Osteoblast (primary cell): ENCODE data around the gene ZNF22. TPM values are rescaled to one million over a fixed set of nuclear protein-coding genes. Genes with fewer than 3 reads are reported as not detected.
A peak's percentile ranks its signal among the peaks of the same experiment; 100 is the strongest.

ENCODE experiments used
- DNase-seq: peaks from one replicate; pipeline ENCODE4 v3.0.0; 2011; ENCODE audit warnings: low spot score, mixed read lengths; ENCODE audit not compliant: insufficient read length; ENCODE audit errors: missing footprints
- H2AFZ ChIP-seq: 2 replicates; pipeline ENCODE4 v1.6.0; 2011; ENCODE audit warnings: mild to moderate bottlenecking, low read length
- H3K27ac ChIP-seq: 2 replicates; pipeline ENCODE4 v1.5.1; 2011; ENCODE audit warnings: mild to moderate bottlenecking, low read depth, low read length, moderate library complexity
- H3K27me3 ChIP-seq: 2 replicates; pipeline ENCODE4 v1.6.0; 2012; ENCODE audit warnings: mild to moderate bottlenecking, control low read depth, inconsistent platforms, low read length, moderate library complexity; ENCODE audit not compliant: insufficient read depth
- H3K36me3 ChIP-seq: 2 replicates; pipeline ENCODE4 v1.5.1; 2011; ENCODE audit warnings: mild to moderate bottlenecking, low read length, control low read depth, moderate library complexity; ENCODE audit not compliant: insufficient read depth
- H3K4me1 ChIP-seq: 2 replicates; pipeline ENCODE4 v1.5.1; 2011; ENCODE audit warnings: mild to moderate bottlenecking, low read length, control low read depth, moderate library complexity; ENCODE audit not compliant: insufficient read depth
- H3K4me2 ChIP-seq: 2 replicates; pipeline ENCODE4 v1.6.0; 2011; ENCODE audit warnings: mild to moderate bottlenecking, low read length; ENCODE audit not compliant: insufficient read depth
- H3K4me3 ChIP-seq: fragments of 200-600 bp; sonication (generic); 3 replicates; pipeline ENCODE4 v1.5.1; 2012; ENCODE audit warnings: mild to moderate bottlenecking, low read length, inconsistent platforms; ENCODE audit not compliant: insufficient read depth
- H3K79me2 ChIP-seq: 2 replicates; pipeline ENCODE4 v1.6.0; 2012; ENCODE audit warnings: mild to moderate bottlenecking, low read length, control low read depth, inconsistent platforms; ENCODE audit not compliant: insufficient read depth
- H3K9me3 ChIP-seq: 2 replicates; pipeline ENCODE4 v1.5.1; 2011; ENCODE audit warnings: low read depth, low read length, control low read depth
- H4K20me1 ChIP-seq: 2 replicates; pipeline ENCODE4 v1.6.0; 2012; ENCODE audit warnings: mild to moderate bottlenecking, low read length, control low read depth; ENCODE audit not compliant: insufficient read depth
- total RNA-seq: library from RNA; depleted of rRNA; stranded (reverse); fragments of >200 nt; gene quantifications from 2 replicates; pipeline ENCODE4 v1.2.3, GENCODE V29; 2012
- TF ChIP-seq, protein P1 (sequence below): IDR thresholded peaks from 2 replicates; pipeline ENCODE4 v1.5.1; 2011; ENCODE audit warnings: mild to moderate bottlenecking, low read depth, low read length, moderate library complexity; ENCODE audit errors: extremely low read depth

ZNF22 gene
- total RNA-seq = 13.8 and 14.4 TPM in 2 replicates

DNA sequence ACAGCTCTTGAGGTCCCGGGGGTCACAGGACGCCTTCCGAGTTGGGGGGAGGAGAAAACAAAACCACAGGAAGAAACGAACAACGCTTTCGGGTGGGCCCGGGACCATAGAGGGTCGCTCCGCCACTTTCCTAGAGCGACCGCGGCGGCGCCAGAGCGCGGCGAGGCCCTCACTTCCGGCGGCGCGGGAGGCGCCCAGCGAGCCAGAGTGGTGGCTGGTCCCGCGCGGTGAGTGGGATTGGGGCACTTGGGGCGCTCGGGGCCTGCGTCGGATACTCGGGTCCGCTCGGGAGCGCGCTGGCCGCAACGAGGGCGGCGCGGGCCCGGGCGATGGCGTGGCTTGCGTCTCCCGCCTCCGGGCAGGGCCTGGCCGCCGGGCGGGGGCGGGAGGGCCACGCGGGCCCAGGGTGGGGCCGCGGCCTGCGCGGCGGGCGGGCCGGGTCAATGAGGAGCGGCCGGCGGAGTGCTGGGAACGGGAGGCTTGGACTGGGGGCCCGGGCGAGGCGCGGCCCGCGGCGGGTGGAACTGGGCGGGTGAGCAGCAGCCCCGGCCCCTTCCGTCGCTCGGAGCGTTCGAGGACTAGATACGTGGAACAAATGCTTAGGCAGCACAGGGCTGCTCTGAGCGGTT lies at the start of gene ZNF22:
Gene ZNF22 (plus strand): TSS at position 172 of the 629 bp plus-strand sequence. CDS start 2,446 bp downstream, outside the sequence.
- Histone ChIP-seq H3K36me3 (peaks cover 8% of the 10 kb centered on the region), H2AFZ (peak within 1 kb of the TSS; percentile 85), H3K9me3 (no peaks in the 10 kb centered on the region), H3K4me3 (peak within 1 kb of the TSS; percentile 80), H3K4me2 (peak within 1 kb of the TSS; percentile 96), H4K20me1 (no peaks in the 10 kb centered on the region), H3K27ac (peak within 1 kb of the TSS; percentile 89), H3K79me2 (peaks cover 14% of the 10 kb centered on the region), H3K27me3 (no peaks in the 10 kb centered on the region), H3K4me1 (peaks cover 42% of the 10 kb centered on the region)
- DNase-seq = peak; percentile 94
- TF ChIP-seq, protein P1, sequence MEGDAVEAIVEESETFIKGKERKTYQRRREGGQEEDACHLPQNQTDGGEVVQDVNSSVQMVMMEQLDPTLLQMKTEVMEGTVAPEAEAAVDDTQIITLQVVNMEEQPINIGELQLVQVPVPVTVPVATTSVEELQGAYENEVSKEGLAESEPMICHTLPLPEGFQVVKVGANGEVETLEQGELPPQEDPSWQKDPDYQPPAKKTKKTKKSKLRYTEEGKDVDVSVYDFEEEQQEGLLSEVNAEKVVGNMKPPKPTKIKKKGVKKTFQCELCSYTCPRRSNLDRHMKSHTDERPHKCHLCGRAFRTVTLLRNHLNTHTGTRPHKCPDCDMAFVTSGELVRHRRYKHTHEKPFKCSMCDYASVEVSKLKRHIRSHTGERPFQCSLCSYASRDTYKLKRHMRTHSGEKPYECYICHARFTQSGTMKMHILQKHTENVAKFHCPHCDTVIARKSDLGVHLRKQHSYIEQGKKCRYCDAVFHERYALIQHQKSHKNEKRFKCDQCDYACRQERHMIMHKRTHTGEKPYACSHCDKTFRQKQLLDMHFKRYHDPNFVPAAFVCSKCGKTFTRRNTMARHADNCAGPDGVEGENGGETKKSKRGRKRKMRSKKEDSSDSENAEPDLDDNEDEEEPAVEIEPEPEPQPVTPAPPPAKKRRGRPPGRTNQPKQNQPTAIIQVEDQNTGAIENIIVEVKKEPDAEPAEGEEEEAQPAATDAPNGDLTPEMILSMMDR = no peak

DNA sequence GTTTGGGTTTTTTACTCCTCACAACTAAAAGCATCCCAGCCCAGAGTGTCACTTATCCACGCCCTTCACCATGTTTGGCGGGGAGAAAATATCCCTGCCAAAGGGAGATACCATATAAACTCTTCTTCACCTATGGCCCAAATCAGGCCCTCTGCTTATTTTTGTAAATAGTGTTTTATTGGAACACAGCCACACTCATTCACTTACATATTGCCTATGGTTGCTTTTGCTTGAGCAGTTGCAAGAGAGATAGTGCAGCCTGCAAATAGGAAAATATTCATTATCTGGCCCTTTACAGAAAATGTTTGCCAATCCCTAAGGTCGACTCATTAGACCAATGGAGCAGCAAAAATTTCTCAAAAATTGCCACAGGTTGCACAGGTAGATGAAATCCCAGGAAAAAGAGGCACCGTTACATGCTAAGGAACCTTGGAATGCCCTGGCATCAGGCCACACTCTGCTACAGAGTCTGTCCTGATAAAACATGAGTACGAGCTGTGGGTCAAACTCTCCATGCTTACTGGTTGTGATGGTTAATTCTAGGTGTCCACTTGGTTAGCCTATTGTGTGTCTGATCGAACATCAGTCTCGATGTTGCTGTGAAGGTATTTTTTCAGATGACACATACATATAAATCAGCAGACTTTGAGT lies 49.0 kb upstream of the ZNF22 start:
- DNase-seq = no peak
- Histone ChIP-seq H4K20me1 (no peaks in the 10 kb centered on the region), H2AFZ (no peak overlapping the region), H3K27me3 (no peaks in the 10 kb centered on the region), H3K79me2 (no peaks in the 10 kb centered on the region), H3K4me2 (no peak overlapping the region), H3K9me3 (no peaks in the 10 kb centered on the region), H3K4me1 (peaks cover 4% of the 10 kb centered on the region), H3K36me3 (peaks cover 7% of the 10 kb centered on the region), H3K4me3 (no peak overlapping the region), H3K27ac (no peak overlapping the region)
- TF ChIP-seq, protein P1 = no peak

DNA sequence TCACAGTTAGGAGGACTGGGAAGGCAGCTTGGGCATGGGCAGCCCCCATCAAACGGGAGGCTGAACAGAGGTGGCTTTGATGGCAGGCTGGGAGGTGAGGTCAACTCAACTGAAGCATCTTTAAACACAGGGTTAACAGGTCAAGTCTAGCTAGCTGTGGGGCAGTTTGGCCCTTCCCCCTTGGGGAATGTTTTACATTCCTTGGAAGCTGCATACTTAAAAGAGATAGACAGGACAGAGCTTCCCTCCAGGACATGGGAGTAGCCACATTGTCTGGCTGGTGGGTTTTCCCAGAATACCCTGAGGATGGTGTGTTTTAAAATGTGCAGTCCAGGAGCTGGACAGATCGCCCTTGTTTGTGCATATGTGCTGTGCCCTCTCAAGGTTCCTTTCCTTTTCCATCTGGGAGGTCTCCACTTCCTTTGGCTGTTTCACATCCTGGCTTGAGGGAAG lies 47.9 kb upstream of the ZNF22 start:
- Histone ChIP-seq H3K4me1 (peaks cover 3% of the 10 kb centered on the region), H4K20me1 (no peaks in the 10 kb centered on the region), H3K27ac (no peak overlapping the region), H3K4me2 (no peak overlapping the region), H2AFZ (no peak overlapping the region), H3K27me3 (no peaks in the 10 kb centered on the region), H3K9me3 (no peaks in the 10 kb centered on the region), H3K36me3 (peaks cover 7% of the 10 kb centered on the region), H3K79me2 (peaks cover 4% of the 10 kb centered on the region), H3K4me3 (no peak overlapping the region)
- DNase-seq = no peak
- TF ChIP-seq, protein P1 = no peak

DNA sequence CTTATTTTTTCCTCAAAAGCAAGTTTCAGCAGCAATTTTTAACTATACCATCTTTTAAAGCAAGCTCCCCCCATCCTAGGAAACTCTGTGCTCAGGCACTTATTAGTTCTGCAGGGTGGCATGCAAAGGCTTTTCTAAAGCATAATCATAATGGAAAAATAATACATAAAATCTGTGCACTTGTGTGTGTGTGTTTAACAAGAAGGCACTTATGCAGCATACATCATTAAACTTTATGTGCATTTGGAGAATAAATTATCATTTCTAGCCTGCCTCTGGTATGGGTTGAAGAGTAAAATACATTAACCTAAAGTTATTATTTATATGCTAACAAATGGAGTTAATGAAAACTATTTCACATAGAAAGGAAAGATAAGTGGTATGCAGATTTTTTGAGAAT lies 46.7 kb upstream of the ZNF22 start:
- Histone ChIP-seq H3K4me1 (peaks cover 13% of the 10 kb centered on the region), H3K4me2 (no peak overlapping the region), H3K36me3 (peaks cover 7% of the 10 kb centered on the region), H3K9me3 (no peaks in the 10 kb centered on the region), H2AFZ (no peak overlapping the region), H3K27ac (no peak overlapping the region), H4K20me1 (no peaks in the 10 kb centered on the region), H3K27me3 (no peaks in the 10 kb centered on the region), H3K79me2 (peaks cover 4% of the 10 kb centered on the region), H3K4me3 (no peak overlapping the region)
- DNase-seq = no peak
- TF ChIP-seq, protein P1 = no peak
